ENCODE measurements around the gene SURF1. TPM values are rescaled to one million over a fixed set of nuclear protein-coding genes. Genes with fewer than 3 reads are reported as not detected.
A peak's percentile ranks its signal among the peaks of the same experiment; 100 is the strongest.

SURF1 gene
- total RNA-seq, 2 donors from 2014 or later, result 45.1 to 54.4 TPM

GRCh38 chr9:133362359-133363044 is 6.2 kb upstream of the SURF1 start:
- H3K9ac ChIP-seq (ENCODE audit: extremely low read depth, low read length, poor library complexity, severe bottlenecking), result no peak overlapping the region
- no peaks in the 10 kb centered on the region for H3K27me3 Mint-ChIP-seq (ENCODE audit: insufficient read depth)
- H3K27me3 ChIP-seq (ENCODE audit: control insufficient read depth, insufficient read depth, low read length, poor library complexity, severe bottlenecking), result no peaks in the 10 kb centered on the region
- no peak overlapping the region for H3K4me3 ChIP-seq (ENCODE audit: low read length)
- H3K27ac ChIP-seq (ENCODE audit: low read depth, low read length), result no peak overlapping the region
- H3K9me3 Mint-ChIP-seq, result no peaks in the 10 kb centered on the region
- 95 to 100% methylated on average over 11 to 15 of the region's 15 CpGs for WGBS, 2 experiments (ENCODE audit: insufficient coverage in 1 of 2, insufficient read length in 1 of 2)
- H3K4me3 Mint-ChIP-seq, result no peak overlapping the region
- H3K36me3 Mint-ChIP-seq (ENCODE audit: low read depth), result peaks cover 71% of the 10 kb centered on the region
- H3K9me3 ChIP-seq (ENCODE audit: control insufficient read depth, low read length), result no peaks in the 10 kb centered on the region
- H3K4me1 ChIP-seq (ENCODE audit: control insufficient read depth, insufficient read depth, low read length), result no peaks in the 10 kb centered on the region
- H3K4me1 Mint-ChIP-seq, result no peaks in the 10 kb centered on the region
- no peak for DNase-seq
- peak overlapping the region; percentile 11 for H3K27ac Mint-ChIP-seq
- no peak for TF ChIP-seq CTCF (conservative IDR thresholded peaks at IDR 0.05)
- peaks cover 80% of the 10 kb centered on the region for H3K36me3 ChIP-seq (ENCODE audit: control insufficient read depth, insufficient read depth, low read length)

GRCh38 chr9:133361507-133362092 is 5.3 kb upstream of the SURF1 start:
- H3K4me3 Mint-ChIP-seq, result no peak overlapping the region
- no peaks in the 10 kb centered on the region for H3K9me3 ChIP-seq (ENCODE audit: control insufficient read depth, low read length)
- DNase-seq, result no peak
- peaks cover 64% of the 10 kb centered on the region for H3K36me3 Mint-ChIP-seq (ENCODE audit: low read depth)
- no peak overlapping the region for H3K9ac ChIP-seq (ENCODE audit: extremely low read depth, low read length, poor library complexity, severe bottlenecking)
- no peak overlapping the region for H3K27ac ChIP-seq (ENCODE audit: low read depth, low read length)
- 93 to 97% methylated on average over 6 to 13 of the region's 13 CpGs for WGBS, 2 experiments (ENCODE audit: insufficient coverage in 1 of 2, insufficient read length in 1 of 2)
- H3K9me3 Mint-ChIP-seq, result no peaks in the 10 kb centered on the region
- H3K4me1 Mint-ChIP-seq, result peaks cover 3% of the 10 kb centered on the region
- peak overlapping the region; percentile 11 for H3K27ac Mint-ChIP-seq
- no peak overlapping the region for H3K4me3 ChIP-seq (ENCODE audit: low read length)
- TF ChIP-seq CTCF (conservative IDR thresholded peaks at IDR 0.05), result no peak
- H3K27me3 Mint-ChIP-seq (ENCODE audit: insufficient read depth), result no peaks in the 10 kb centered on the region
- H3K4me1 ChIP-seq (ENCODE audit: control insufficient read depth, insufficient read depth, low read length), result no peaks in the 10 kb centered on the region
- peaks cover 71% of the 10 kb centered on the region for H3K36me3 ChIP-seq (ENCODE audit: control insufficient read depth, insufficient read depth, low read length)
- H3K27me3 ChIP-seq (ENCODE audit: control insufficient read depth, insufficient read depth, low read length, poor library complexity, severe bottlenecking), result no peaks in the 10 kb centered on the region

GRCh38 chr9:133360400-133361393 is 4.4 kb upstream of the SURF1 start:
- H3K36me3 ChIP-seq (ENCODE audit: control insufficient read depth, insufficient read depth, low read length), result peaks cover 62% of the 10 kb centered on the region
- Mint-ChIP-seq H3K9me3 (no peaks in the 10 kb centered on the region), H3K4me1 (peaks cover 3% of the 10 kb centered on the region), H3K27ac (peak overlapping the region; percentile 2), H3K27me3 (ENCODE audit: insufficient read depth) (no peaks in the 10 kb centered on the region), H3K36me3 (ENCODE audit: low read depth) (peaks cover 55% of the 10 kb centered on the region), H3K4me3 (no peak overlapping the region)
- no peak overlapping the region for H3K9ac ChIP-seq (ENCODE audit: extremely low read depth, low read length, poor library complexity, severe bottlenecking)
- H3K4me1 ChIP-seq (ENCODE audit: control insufficient read depth, insufficient read depth, low read length), result no peaks in the 10 kb centered on the region
- 93 to 94% methylated on average over 17 to 21 of the region's 21 CpGs for WGBS, 2 experiments (ENCODE audit: insufficient coverage in 1 of 2, insufficient read length in 1 of 2)
- DNase-seq, result no peak
- TF ChIP-seq CTCF (conservative IDR thresholded peaks at IDR 0.05), result no peak
- H3K4me3 ChIP-seq (ENCODE audit: low read length), result no peak overlapping the region
- no peaks in the 10 kb centered on the region for H3K27me3 ChIP-seq (ENCODE audit: control insufficient read depth, insufficient read depth, low read length, poor library complexity, severe bottlenecking)
- H3K27ac ChIP-seq (ENCODE audit: low read depth, low read length), result no peak overlapping the region
- H3K9me3 ChIP-seq (ENCODE audit: control insufficient read depth, low read length), result no peaks in the 10 kb centered on the region

Measured in endodermal cell (in vitro differentiated cells).